Amygdala (tissue), 56 donors: ENCODE results near the gene USP49.
A peak's percentile ranks its signal among the peaks of the same experiment; 100 is the strongest.

Experiments used
- DNase-seq, 56 donors: peaks; one replicate each; lab custom pipeline; 2025; lab: John Stamatoyannopoulos, UW

Gene USP49

DNA sequence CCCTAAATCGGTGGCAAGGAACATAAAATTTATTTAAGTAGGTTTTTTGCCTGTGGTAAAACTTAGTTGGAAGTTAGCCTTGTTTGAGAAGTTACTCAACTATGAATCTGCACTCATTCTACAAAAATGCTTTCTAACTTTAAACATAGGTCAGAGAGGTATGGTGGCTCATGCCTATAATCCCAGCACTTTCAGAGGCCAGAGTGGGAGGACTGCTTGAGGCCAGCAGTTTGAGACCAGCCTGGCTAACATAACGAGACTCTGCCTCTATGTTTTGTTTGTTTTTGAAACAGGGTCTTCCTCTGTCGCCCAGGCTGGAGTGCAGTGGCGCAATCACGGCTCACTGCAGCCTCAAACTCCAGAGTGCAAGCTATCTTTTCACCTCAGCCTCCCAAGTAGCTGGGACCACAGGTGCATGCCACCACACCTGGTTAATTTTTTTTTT, 16.2 kb downstream of the USP49 start:
- DNase-seq, result no peak

DNA sequence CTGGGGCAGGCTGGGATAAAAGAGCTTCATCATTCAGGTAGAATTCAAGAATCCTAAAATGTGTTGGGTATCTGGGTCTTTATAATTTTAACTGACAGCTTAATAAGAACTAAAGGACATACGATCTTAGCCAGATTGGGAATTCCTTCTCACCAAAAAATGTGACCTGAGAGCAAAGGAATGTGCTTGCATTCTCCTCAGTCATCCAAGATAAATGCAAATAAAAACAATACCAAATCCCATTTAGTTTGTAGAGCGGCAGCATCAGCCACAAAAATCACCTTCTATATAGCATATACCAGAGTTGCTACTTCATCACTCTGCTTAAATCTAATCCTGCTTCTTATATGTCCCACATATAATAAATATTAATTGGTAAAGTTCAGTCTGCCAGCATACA, 16.9 kb downstream of the USP49 start:
- DNase-seq, result no peak

DNA sequence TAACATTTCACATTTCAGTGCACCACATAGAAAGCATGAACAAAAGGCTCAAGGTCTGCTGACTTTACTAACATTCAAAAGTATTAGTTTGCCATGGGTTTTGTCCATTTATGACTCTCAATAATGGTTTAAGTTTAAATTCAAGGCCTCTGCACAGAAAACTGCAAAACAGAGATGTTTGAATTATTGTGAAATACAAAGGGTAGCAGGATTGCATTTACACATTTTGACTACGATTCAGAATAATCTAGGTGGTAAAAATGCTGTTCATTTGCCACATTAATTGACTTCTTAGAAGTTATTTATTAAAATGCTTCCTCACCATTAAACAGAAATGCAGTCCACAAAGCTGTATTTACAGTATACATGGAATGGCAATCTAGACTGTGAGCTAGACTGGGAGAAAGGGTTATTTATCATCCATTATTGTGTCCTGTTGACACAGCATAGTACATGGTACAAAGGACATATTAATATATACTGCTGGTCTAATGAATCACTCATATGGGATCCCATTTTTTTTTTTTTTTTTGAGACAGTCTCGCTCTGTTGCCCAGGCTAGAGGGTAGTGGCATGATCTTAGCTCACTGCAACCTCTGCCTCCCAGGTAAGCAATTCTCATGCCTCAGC, 18.0 kb downstream of the USP49 start:
- DNase-seq, result no peak

DNA sequence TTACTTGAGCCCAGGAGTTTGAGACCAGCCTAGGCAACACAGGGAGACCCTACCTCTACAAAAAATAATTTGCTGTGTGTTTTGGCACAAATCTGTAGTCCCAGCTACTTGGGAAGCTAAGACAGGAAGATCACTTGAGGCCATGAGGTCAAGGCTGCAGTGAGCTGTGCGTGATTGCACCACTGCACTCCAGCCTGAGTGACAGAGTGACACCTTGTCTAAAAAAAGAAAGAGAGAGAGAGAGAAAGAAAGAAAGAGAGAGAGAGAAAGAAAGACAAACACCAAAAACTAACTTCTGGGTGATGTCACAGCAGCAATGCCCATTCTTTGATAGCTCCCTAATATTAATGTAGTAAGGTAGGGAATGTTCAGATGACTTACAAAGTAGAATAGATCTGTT, 20.4 kb downstream of the USP49 start:
- no peak for DNase-seq

DNA sequence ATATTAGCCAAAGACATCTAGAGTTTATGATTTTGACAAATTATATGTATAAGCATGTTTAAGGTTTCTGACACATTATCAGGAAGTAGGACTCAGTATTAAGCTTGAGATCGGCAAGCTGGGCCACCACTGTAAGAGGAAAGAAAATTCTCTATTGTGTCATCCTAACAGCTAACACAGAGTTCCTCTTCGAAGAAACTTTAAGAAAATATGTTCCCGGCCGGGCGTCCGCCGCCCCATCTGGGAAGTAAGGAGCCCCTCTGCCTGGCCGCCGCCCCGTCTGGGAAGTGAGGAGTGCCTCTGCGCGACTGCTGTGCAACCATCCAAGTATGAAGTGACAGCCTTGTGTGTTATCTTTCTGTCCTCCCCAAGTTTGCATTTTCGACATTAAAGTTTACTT, 23.0 kb downstream of the USP49 start:
- DNase-seq, result no peak

DNA sequence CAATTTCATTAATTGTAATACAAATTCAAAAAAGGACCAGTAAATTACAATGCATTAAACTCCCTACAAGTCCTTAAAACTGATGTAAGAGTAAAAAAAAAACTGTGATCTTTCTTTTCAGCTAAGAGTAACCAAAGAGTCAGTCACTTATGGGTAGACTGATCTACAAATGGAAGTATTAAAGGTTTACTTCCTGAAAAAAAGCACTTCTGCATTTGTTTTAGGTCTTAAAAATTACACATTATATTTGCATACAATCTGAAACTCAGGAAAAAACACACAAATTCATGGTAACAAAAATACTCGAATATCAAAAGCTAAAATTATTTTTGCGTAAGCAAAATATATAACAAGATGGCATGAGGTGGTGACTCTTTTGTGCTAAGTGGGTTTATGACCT, 23.5 kb downstream of the USP49 start:
- DNase-seq, result no peak

DNA sequence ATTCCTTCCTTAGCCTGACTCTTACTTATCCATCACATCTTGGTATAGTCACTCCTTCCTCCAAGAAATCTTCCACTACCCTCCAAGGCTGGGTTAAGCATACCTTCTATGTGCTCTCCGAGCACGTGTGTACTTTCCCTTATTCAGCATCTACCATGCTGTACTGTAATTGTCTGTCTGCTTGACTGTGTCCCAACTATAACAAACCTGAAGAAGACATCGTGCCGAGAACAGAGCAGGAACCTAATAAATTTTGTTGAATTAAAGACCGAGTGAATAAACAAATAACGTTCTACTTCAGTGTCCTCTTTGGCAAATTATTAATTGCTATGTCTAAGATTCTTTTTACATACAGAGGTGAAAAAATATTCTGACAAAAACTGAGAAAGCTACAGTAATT, 35.8 kb downstream of the USP49 start:
- no peak for DNase-seq

DNA sequence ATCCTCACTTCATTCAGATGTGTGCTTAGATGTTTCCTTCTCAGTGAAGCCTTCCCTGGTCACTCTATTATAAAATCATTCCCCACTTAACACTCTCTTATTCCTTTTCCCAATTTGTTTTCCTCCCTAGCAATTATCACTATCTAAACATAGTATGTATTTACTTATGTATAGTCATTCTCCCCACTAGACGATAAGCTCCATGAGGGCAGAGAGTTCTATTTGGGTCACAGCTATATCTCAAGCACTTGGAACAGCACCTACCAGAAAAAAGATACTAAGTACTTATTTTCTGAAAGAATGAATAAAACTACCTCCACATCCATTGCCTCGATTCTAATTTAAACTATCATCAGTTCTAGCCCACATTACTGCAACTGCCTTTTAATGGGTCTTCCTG, 36.5 kb downstream of the USP49 start:
- no peak for DNase-seq

DNA sequence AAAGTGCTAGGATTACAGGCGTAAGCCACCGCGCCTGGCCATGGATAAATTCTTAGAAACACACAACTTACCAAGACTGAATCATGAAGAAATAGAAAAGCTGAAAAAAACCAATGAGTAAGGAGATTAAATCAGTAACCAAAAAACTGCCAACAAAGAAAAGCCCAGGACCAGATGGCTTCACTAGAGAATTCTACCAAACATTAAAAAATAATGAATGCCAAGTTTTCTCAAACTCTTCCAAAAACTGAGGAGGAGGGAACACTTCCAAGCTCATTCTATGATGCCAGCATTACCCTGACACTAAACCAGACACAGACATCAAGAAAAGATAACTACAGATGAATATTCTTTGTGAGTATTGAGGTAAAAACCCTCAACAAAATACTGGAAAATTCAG, 44.3 kb downstream of the USP49 start:
- DNase-seq, result no peak

DNA sequence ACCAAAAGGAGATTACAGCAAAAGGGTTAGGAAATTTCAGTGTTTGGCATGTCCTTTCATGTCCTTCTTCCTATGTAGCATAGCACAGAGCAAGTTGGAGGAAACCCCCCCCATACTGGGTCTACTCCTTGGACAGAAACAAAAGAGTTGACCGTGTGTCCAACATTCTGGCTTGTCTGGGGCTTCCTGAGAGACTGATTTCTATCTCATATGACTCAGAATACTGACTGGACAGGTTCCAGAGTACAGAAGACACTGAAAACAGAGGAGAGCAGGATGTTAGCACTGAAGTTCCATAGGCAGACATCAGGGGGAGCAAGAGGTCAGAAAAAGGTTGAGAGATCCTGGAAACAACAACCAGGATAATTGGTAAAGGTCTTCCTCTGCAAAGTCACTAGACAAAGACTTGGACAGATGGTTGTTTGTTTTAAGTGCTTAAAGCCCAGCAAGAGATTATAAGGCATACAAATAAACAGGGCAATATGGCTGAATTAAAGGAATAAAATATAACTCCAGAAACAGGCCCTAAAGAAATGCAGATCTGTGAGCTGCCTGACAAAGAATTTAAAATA, 48.4 kb downstream of the USP49 start:
- peak in 14 of 56 donors; percentile 1 to 42 (median 7) for DNase-seq

DNA sequence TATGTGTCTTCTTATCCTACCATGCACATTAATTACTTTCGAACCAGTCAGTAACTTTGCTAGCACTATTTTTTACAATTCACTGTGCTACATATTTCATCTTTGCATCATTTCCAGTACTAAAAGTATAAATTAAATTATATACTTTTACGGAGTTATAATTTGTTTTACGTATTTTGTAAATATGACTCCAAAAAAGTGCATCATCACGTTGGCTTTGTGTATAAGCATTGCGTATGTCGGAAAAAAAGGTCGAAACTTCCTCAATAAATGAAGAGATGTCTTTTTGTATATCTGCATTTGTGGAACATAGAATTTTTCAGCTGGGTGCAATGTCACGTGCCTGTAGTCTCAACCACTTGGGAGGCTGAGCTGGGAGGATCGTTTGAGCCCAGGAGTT, 52.0 kb downstream of the USP49 start:
- no peak for DNase-seq

DNA sequence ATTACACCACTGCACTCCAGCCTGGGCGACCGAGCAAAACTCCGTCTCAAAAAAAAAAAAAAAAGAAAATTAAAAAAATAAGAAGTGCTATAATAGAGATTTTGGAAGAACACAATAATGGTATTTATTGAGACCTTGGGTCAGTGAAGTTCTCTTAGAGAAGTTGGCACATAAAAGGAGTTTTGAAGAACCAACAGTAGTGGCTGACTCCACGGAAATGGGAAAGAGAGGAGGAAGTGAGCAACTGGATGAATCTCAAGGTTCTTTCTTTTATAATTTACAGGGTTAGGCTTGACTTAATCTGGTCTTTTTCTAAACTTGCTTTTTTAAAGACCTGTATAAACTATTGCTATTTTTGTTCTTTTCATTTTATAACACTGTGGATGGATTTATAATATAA, 54.8 kb downstream of the USP49 start:
- no peak for DNase-seq

DNA sequence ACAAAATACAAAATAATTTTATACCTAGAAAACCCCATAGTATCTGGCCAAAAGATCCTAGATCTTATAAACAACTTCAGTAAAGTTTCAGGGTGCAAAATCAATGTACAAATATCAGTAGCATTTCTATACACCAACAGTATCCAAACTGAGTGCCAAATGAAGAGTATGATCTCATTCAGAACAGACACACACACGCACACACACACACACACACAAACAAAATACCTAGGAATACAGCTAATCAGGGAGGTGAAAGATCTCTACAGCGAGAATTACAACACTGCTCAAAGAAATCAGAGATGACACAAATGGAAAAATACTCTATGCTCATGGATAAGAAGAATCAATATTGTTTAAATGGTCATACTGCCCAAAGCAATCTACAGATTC, 58.5 kb downstream of the USP49 start:
- DNase-seq, result no peak

DNA sequence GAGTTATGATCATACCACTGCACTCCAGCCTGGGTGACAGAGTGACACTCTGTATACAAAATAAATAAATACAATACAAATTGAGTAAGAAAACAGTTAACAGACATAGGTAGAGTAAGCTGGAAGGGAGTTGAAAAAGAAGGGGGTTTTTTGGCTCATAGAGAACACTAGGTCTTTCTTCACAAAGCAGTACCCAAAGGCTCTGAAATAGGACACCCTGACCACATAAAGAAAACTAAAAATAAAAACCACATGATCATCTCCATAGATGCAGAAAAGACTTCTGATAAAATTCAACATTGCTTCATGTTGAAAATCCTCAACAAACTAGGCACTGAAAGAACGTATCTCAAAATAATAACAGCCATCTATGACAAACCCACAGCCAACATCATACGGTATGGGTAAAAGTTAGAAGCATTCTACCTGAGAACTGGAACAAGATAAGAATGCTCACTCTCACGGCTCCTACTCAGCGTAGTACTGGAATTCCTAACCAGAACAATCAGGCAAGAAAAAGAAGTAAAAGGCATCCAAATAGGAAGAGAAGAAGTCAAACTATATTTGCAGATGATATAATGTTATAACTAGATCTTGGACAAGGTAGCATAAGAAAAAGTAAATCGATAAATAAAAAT, 59.0 kb downstream of the USP49 start:
- DNase-seq, result no peak

DNA sequence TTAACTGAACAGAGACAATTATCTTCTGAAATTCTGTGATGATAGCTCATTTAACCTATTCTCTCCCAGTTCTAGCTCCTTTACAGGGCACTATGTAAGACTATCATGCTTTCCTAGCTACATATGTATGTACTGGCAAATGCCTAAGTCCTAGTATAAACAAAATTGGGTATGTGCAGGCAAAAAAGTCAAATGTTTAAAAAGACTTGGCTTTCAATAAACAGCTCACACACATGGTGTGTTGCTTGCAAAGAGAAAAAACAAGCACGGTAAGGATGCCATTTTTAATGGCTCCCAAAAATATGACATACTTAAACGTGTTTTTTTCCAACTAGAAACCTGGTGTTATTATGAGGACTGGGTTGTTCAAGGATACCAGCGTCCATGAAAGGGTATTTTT, 62.9 kb downstream of the USP49 start:
- no peak for DNase-seq

DNA sequence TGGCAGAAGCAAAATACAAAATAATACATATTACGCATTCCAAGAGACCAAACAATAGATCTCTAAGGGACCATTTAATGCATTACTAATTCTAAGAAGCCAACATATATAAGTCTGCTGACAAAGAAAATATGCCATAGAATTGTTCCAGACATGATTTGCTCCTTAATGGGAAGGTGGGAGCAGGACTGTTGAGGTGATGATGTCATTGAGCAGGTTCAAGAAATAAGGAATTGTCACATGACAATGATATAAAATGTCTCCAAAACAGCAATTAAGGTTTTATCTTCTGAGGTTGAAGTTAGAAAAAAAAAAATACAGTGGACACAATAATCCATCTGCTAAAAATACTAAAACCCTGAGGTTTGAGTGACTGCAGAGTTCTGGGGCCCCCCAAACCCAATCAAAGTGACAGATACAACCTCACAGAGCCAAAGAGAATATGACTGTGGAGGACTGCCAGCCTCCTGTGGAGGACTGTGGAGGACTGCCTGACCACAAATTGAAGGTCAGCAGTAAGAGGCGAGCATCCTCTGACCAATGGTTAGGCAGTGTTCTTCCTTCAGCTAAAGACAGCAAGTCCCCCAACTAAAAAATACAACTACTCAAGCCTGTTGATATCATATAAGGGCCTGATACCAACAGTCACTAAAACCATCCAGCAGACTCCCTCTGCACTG, 68.7 kb downstream of the USP49 start:
- no peak for DNase-seq

DNA sequence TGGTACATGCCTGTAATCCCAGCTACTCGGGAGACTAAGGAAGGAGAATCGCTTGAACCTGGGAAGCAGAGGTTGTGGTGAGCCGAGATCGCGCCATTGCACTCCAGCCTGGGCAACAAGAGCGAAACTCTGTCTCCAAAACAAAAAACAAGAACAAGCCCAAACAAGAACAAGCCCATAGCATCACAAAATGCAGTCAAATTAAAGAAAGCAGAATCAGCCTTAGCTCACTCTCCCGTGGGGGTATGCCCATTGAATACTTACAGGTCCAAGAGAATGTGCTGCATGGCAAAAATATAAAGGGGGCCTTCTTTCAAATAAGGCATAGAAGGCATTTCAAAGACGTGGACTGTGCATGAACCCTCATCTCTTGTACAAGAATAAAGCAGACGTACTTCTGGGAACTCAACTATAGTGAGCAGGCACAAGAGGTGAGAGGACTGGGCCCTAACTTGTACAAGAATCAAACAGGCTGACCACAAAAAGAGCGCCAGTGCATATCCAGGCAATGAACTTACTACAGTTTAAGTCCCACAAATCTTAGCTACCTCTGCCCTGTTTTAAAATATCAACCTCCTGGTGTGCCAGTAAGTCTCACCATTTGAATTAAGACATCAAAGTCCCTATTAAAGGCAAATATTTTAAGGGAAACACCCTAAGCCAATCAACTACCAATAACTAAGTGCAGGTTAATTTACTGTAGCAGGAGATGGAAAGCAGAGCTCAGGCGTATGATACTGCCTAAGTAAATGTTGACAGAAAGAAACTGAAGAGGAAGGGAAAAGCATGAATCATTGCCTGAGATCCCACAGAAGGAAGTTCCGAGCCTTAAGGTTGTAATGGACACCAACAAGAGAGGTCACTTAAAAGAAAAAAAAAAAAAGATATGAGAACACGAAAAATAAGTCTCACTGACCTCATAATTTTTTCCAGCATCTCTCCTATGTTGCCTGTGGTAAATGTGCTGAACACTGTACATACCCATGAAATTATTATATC, 70.3 kb downstream of the USP49 start:
- DNase-seq, result no peak

DNA sequence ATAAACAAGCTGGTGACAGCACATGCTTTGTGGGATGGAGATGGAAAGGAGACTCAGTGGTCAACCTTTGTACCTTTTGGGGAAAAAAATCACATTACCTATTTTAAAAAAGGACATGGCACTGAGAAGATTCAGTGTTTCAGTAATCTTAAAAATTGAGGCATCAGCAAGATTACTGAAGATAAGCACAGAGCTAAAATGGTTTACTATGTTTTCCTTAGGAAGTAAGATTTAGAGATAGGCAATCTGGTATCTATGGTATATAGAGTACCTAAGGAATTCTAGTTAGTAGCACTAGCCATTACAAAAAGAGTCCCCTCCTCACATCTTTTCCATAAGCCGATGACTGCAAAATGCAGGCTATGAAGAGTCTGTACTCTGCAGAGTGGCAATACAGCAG, 72.0 kb downstream of the USP49 start:
- DNase-seq, result no peak

DNA sequence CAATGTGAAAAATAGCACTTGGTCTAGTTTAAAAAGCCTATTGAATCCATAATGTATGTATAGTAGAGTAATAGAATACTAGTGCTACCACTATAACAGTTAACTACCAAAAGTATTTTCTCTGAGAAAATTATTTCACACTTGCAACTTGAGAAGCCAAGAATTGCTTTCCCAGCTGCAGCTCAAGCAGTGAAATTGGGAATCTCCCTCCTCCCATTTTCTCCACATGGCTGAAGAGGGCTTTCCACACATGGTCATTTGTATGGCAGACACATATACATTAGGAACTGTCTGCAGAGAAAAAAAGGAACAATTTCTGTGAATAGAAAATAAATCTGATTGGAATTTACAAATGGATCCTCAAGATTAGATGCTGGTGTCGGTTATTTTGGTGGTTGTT, 73.2 kb downstream of the USP49 start:
- no peak for DNase-seq

DNA sequence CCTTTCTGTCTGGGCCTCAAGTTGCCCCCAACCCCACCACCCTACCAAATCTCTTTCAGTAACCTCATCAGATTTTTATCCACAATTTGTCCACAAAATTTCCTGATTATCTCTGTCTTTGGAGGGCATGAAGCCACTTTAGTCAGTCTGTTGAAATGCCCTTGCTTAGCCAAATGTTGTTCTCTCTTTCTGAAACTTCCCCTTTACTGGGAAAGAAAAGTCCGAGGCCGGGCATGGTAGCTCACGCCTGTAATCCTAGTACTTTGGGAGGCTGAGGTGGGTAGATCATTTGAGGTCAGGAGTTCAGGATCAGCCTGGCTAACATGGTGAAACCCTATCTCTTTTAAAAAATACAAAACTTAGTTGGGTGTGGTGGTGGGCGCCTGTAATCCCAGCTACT, 73.9 kb downstream of the USP49 start:
- DNase-seq, result no peak
